IMR-90 (cell line): ENCODE measurements around the gene DEFB129. TPM values are rescaled to one million over a fixed set of nuclear protein-coding genes. Genes with fewer than 3 reads are reported as not detected.

Experiments
- ATAC-seq: fragments of 200-7000 bp; cut with Tn5 transposase; 2 replicates; pipeline ENCODE4 v1.9.1; 2020; ENCODE audit warnings: low read depth, mild to moderate bottlenecking, moderate library complexity
- BruUV-seq: library from RNA; stranded (reverse); fragments of 400-500 nt; replicated peaks from 2 replicates; lab custom pipeline; 2021; lab: Mats Ljungman, UMichigan
- CTCF ChIA-PET: fragments of 300-600 bp; formaldehyde crosslinking; extraction: SDS; loops from one replicate; lab custom pipeline; 2021; ENCODE audit warnings: antibody characterized with exemption; lab: Yijun Ruan, JAX
- POLR2A ChIA-PET: fragments of 300-600 bp; sonication (Branson Sonifier 250); formaldehyde crosslinking; loops from one replicate; lab custom pipeline; 2022; ENCODE audit warnings: antibody characterized with exemption; ENCODE audit not compliant: unreplicated experiment; lab: Charles Lee
- DNase-seq: peaks from one replicate; pipeline ENCODE4 v3.0.0; 2013
- H2AFZ ChIP-seq: replicated peaks from 2 replicates; pipeline ENCODE3; 2013; ENCODE audit warnings: low read length, mild to moderate bottlenecking; ENCODE audit not compliant: poor library complexity
- H2AK5ac ChIP-seq: 2 replicates; pipeline ENCODE4 v1.6.1; 2013; ENCODE audit warnings: low read depth, low read length, inconsistent platforms
- H2AK9ac ChIP-seq: replicated peaks from 2 replicates; pipeline ENCODE3; 2013; ENCODE audit warnings: mild to moderate bottlenecking, low read depth, low read length, moderate library complexity; ENCODE audit not compliant: poor library complexity
- H2BK120ac ChIP-seq: 2 replicates; pipeline ENCODE4 v1.6.1; 2013; ENCODE audit warnings: low read depth, low read length, inconsistent platforms
- H2BK15ac ChIP-seq: 3 replicates; pipeline ENCODE4 v1.6.1; 2013; ENCODE audit warnings: low read depth, low read length, inconsistent platforms
- H2BK20ac ChIP-seq: 2 replicates; pipeline ENCODE4 v1.6.1; 2013; ENCODE audit warnings: low read depth, mild to moderate bottlenecking, inconsistent platforms, low read length, moderate library complexity
- H2BK5ac ChIP-seq: 2 replicates; pipeline ENCODE4 v1.6.1; 2013; ENCODE audit warnings: mild to moderate bottlenecking, low read depth, low read length, inconsistent platforms; ENCODE audit not compliant: poor library complexity, severe bottlenecking
- H3K14ac ChIP-seq: replicated peaks from 2 replicates; pipeline ENCODE4 v1.6.1; 2013; ENCODE audit warnings: low read depth, low read length, inconsistent platforms
- H3K18ac ChIP-seq: 2 replicates; pipeline ENCODE4 v1.6.1; 2013; ENCODE audit warnings: low read depth, low read length, control low read depth
- H3K23ac ChIP-seq: 2 replicates; pipeline ENCODE4 v1.6.1; 2013; ENCODE audit warnings: low read depth, low read length, inconsistent platforms
- H3K27ac ChIP-seq: 2 replicates; pipeline ENCODE4 v1.5.1; 2013; ENCODE audit warnings: mild to moderate bottlenecking, control low read depth, low read length; ENCODE audit not compliant: insufficient read depth
- H3K27me3 ChIP-seq: 2 replicates; pipeline ENCODE4 v1.6.1; 2013; ENCODE audit warnings: low read length; ENCODE audit not compliant: control insufficient read depth, insufficient read depth
- H3K36me3 ChIP-seq: 2 replicates; pipeline ENCODE4 v1.6.1; 2013; ENCODE audit warnings: low read length, mixed read lengths; ENCODE audit not compliant: control insufficient read depth, insufficient read depth
- H3K4ac ChIP-seq: 2 replicates; pipeline ENCODE4 v1.6.1; 2013; ENCODE audit warnings: low read depth, low read length, inconsistent platforms
- H3K4me1 ChIP-seq: 2 replicates; pipeline ENCODE4 v1.6.1; 2013; ENCODE audit warnings: low read length, mixed read lengths; ENCODE audit not compliant: control insufficient read depth, insufficient read depth
- H3K4me2 ChIP-seq: 2 replicates; pipeline ENCODE4 v1.6.1; 2013; ENCODE audit warnings: low read depth, mild to moderate bottlenecking, control low read depth, low read length, moderate library complexity
- H3K4me3 ChIP-seq: 2 replicates; pipeline ENCODE4 v1.5.1; 2013; ENCODE audit warnings: low read depth, mild to moderate bottlenecking, control low read depth, low read length, moderate library complexity; ENCODE audit not compliant: insufficient read depth
- H3K56ac ChIP-seq: 2 replicates; pipeline ENCODE4 v1.6.1; 2013; ENCODE audit warnings: low read length, inconsistent platforms; ENCODE audit not compliant: insufficient read depth; ENCODE audit errors: extremely low read depth
- H3K79me1 ChIP-seq, 2 experiments: 2 replicates each; pipeline ENCODE4 v1.6.1; 2013; ENCODE audit warnings: low read length in 2 of 2, inconsistent platforms in 1 of 2, low read depth in 1 of 2
- H3K9ac ChIP-seq: 2 replicates; pipeline ENCODE4 v1.6.1; 2013; ENCODE audit warnings: low read depth, low read length, control low read depth
- H3K9me1 ChIP-seq: 2 replicates; pipeline ENCODE4 v1.6.1; 2013; ENCODE audit warnings: low read length, inconsistent platforms; ENCODE audit not compliant: insufficient read depth
- H3K9me3 ChIP-seq: 2 replicates; pipeline ENCODE4 v1.6.1; 2013; ENCODE audit warnings: low read length; ENCODE audit not compliant: control insufficient read depth, insufficient read depth
- H4K20me1 ChIP-seq: 2 replicates; pipeline ENCODE4 v1.6.1; 2013; ENCODE audit warnings: low read length, inconsistent platforms; ENCODE audit not compliant: insufficient read depth
- H4K5ac ChIP-seq: 2 replicates; pipeline ENCODE4 v1.6.1; 2013; ENCODE audit warnings: mild to moderate bottlenecking, low read depth, low read length, control low read depth
- H4K8ac ChIP-seq, 2 experiments: 2 replicates each; pipeline ENCODE4 v1.6.1; 2013; ENCODE audit warnings: low read depth in 2 of 2, low read length in 2 of 2, control low read depth in 1 of 2, inconsistent platforms in 1 of 2
- H4K91ac ChIP-seq: 2 replicates; pipeline ENCODE4 v1.6.1; 2013; ENCODE audit warnings: low read depth, low read length, inconsistent platforms; ENCODE audit not compliant: insufficient read depth
- CHD1 ChIP-seq: IDR thresholded peaks from 2 replicates; pipeline ENCODE4 v1.6.1; 2012; ENCODE audit warnings: low read depth, low read length, improper control_type of control experiment
- MAFK ChIP-seq: IDR thresholded peaks from 2 replicates; pipeline ENCODE4 v1.6.1; 2012; ENCODE audit warnings: low read depth, low read length, improper control_type of control experiment
- MXI1 ChIP-seq: IDR thresholded peaks from 2 replicates; pipeline ENCODE4 v1.6.1; 2012; ENCODE audit warnings: low read depth, mild to moderate bottlenecking, low read length, moderate library complexity, borderline replicate concordance
- NFE2L2 ChIP-seq: fragments of 150-350 bp; IDR thresholded peaks from 2 replicates; pipeline ENCODE4 v1.6.1; 2016; ENCODE audit warnings: low read depth, mild to moderate bottlenecking, low read length
- POLR2A ChIP-seq: IDR thresholded peaks from 2 replicates; pipeline ENCODE4 v1.6.1; 2012; ENCODE audit warnings: mild to moderate bottlenecking, low read depth, low read length
- RFX5 ChIP-seq: IDR thresholded peaks from 2 replicates; pipeline ENCODE4 v1.8.0; 2012; ENCODE audit warnings: low read depth, mild to moderate bottlenecking, low read length, moderate library complexity
- SMC3 ChIP-seq: fragments of 150-350 bp; IDR thresholded peaks from 2 replicates; pipeline ENCODE4 v1.6.1; 2016; ENCODE audit warnings: low read depth, mild to moderate bottlenecking, antibody characterized with exemption, low read length, moderate library complexity
- USF2 ChIP-seq: fragments of 150-350 bp; IDR thresholded peaks from 2 replicates; pipeline ENCODE4 v1.6.1; 2017; ENCODE audit warnings: mild to moderate bottlenecking, antibody characterized with exemption, low read length, low read depth
- WGBS, 2 experiments: methylation state at CpG; one replicate each; pipeline versions ENCODE4 v1.1.5 to v1.1.7; 2013; ENCODE audit warnings: missing lambda C conversion rate in 2 of 2; ENCODE audit not compliant: insufficient read length in 1 of 2; ENCODE audit errors: extremely low coverage in 2 of 2; 5-methylcytosine and 5-hydroxymethylcytosine counted together
- dilution Hi-C: fragments of 300-500 bp; cut with HindIII; formaldehyde crosslinking; loops from one replicate; pipeline ENCODE4 v1.14.3; 2018; ENCODE audit warnings: low sequenced_read_pairs; ENCODE audit not compliant: unreplicated experiment
- in situ Hi-C: fragments of 300-500 bp; cut with MboI; formaldehyde crosslinking; loops from 3 replicates; pipeline ENCODE4 v1.14.3; 2019; ENCODE audit warnings: low sequenced_read_pairs, inconsistent platforms, mixed read lengths
- intact Hi-C: fragments of 100-400 bp; cut with micrococcal nuclease; formaldehyde crosslinking; loops from 2 replicates; pipeline ENCODE4 v1.10.0; 2022
- polyA plus RNA-seq, 3 experiments: library from polyadenylated mRNA; depleted of rRNA; stranded (reverse); fragments of >200 nt; gene quantifications; 2 replicates each; pipeline ENCODE4 v1.2.3, GENCODE V29; 2012; ENCODE audit warnings: low replicate concordance in 1 of 3
- total RNA-seq: library from RNA; depleted of rRNA; stranded (reverse); fragments of >200 nt; gene quantifications from 2 replicates; pipeline ENCODE4 v1.2.3, GENCODE V29; 2012

Gene DEFB129
- total and polyA plus RNA-seq, 2 of the 4 experiments (the other 2 are of a cell fraction), result not detected

GRCh38 chr20:257419-257818 is 30.4 kb downstream of the DEFB129 start, which contains the start of gene DEFB132:
TSS of gene DEFB132 (plus strand) at chr20:257724. CDS start at chr20:257779, 55 bp downstream.
- no peak within 1 kb of the TSS for H3K4me3 ChIP-seq
- peaks cover 15% of the 10 kb centered on the region for H3K27me3 ChIP-seq
- H2BK20ac ChIP-seq, result no peak within 1 kb of the TSS
- dilution Hi-C loops, result no loop called here
- ATAC-seq (no peak), DNase-seq (no peak)
- no peak within 1 kb of the TSS for H3K9ac ChIP-seq
- no peaks in the 10 kb centered on the region for H4K20me1 ChIP-seq
- no peak within 1 kb of the TSS for H3K56ac ChIP-seq
- in situ Hi-C loops, result no loop called here
- H3K14ac ChIP-seq, result no peak within 1 kb of the TSS
- ChIA-PET CTCF (no interaction called here), POLR2A (no interaction called here)
- H3K4me2 ChIP-seq, result no peak within 1 kb of the TSS
- no peak within 1 kb of the TSS for H2BK15ac ChIP-seq
- no peak within 1 kb of the TSS for H2BK120ac ChIP-seq
- no peaks in the 10 kb centered on the region for H3K9me1 ChIP-seq
- 51% methylated on average over 5 of the region's 7 CpGs; no CpG with 5 or more reads in 1 of the 2 experiments for WGBS, 2 experiments
- H3K36me3 ChIP-seq, result no peaks in the 10 kb centered on the region
- TF ChIP-seq CHD1, result no peak
- TF ChIP-seq POLR2A, result no peak
- no peak for TF ChIP-seq NFE2L2
- no peak for TF ChIP-seq MAFK
- TF ChIP-seq RFX5, result no peak
- no peak for TF ChIP-seq USF2
- no peak for TF ChIP-seq SMC3
- no peak for TF ChIP-seq MXI1
- H2AK5ac ChIP-seq, result no peak within 1 kb of the TSS
- H3K27ac ChIP-seq, result no peak within 1 kb of the TSS
- H4K5ac ChIP-seq, result no peak within 1 kb of the TSS
- no peak within 1 kb of the TSS for H2AFZ ChIP-seq
- H3K23ac ChIP-seq, result no peak within 1 kb of the TSS
- no peaks in the 10 kb centered on the region for H3K4me1 ChIP-seq
- H3K79me1 ChIP-seq, result no peaks in the 10 kb centered on the region
- no peak within 1 kb of the TSS for H3K18ac ChIP-seq
- H4K91ac ChIP-seq, result no peak within 1 kb of the TSS
- no TSS peak for BruUV-seq
- H3K9me3 ChIP-seq, result no peaks in the 10 kb centered on the region
- no peak within 1 kb of the TSS for H2BK5ac ChIP-seq
- intact Hi-C loops, result no loop called here
- H3K4ac ChIP-seq, result no peak within 1 kb of the TSS
- no peak within 1 kb of the TSS for H2AK9ac ChIP-seq
- H4K8ac ChIP-seq, result no peak within 1 kb of the TSS
